Fibroblast of lung (primary cell): ENCODE data around the gene MDM1. TPM values are rescaled to one million over a fixed set of nuclear protein-coding genes. Genes with fewer than 3 reads are reported as not detected.
A peak's percentile ranks its signal among the peaks of the same experiment; 100 is the strongest.

Experiments
- DNase-seq, 2 donors: peaks; one replicate each; pipeline versions ENCODE4 v3.0.0 to v3.0.0-alpha.2; 2010; ENCODE audit warnings: low read depth in 2 of 2
- H2AFZ ChIP-seq: 2 replicates; pipeline ENCODE4 v1.5.1; 2012; ENCODE audit warnings: low read length, control low read depth, inconsistent platforms
- H3K27ac ChIP-seq: 2 replicates; pipeline ENCODE4 v1.5.1; 2011; ENCODE audit warnings: low read length, control low read depth; ENCODE audit not compliant: insufficient read depth
- H3K27me3 ChIP-seq: 2 replicates; pipeline ENCODE4 v1.5.1; 2011; ENCODE audit warnings: mild to moderate bottlenecking, low read length; ENCODE audit not compliant: control insufficient read depth, insufficient read depth
- H3K36me3 ChIP-seq: 2 replicates; pipeline ENCODE4 v1.5.1; 2011; ENCODE audit warnings: low read length; ENCODE audit not compliant: control insufficient read depth, insufficient read depth
- H3K4me1 ChIP-seq: 2 replicates; pipeline ENCODE4 v1.5.1; 2011; ENCODE audit warnings: low read length; ENCODE audit not compliant: control insufficient read depth, insufficient read depth; ENCODE audit errors: extremely low read depth
- H3K4me2 ChIP-seq: 2 replicates; pipeline ENCODE4 v1.5.1; 2011; ENCODE audit warnings: low read length, control low read depth; ENCODE audit not compliant: insufficient read depth; ENCODE audit errors: extremely low read depth
- H3K4me3 ChIP-seq, 4 experiments: fragments of 200-600 bp in 1 of 4; sonication (generic) in 1 of 4; replicated peaks in 1 of 4; 2 replicates each; pipeline ENCODE4 v1.5.1; 2011 to 2016; ENCODE audit warnings: low read length in 4 of 4, low read depth in 3 of 4, mild to moderate bottlenecking in 3 of 4, control low read depth in 2 of 4, inconsistent platforms in 1 of 4, mixed read lengths in 1 of 4; ENCODE audit not compliant: insufficient read depth in 1 of 4; ENCODE audit errors: control extremely low read depth in 1 of 4
- H3K79me2 ChIP-seq: 2 replicates; pipeline ENCODE4 v1.5.1; 2012; ENCODE audit warnings: mild to moderate bottlenecking, low read length, inconsistent platforms; ENCODE audit not compliant: control insufficient read depth, insufficient read depth
- H3K9ac ChIP-seq: 2 replicates; pipeline ENCODE4 v1.5.1; 2011; ENCODE audit warnings: mild to moderate bottlenecking, low read length, control low read depth; ENCODE audit not compliant: insufficient read depth
- H3K9me3 ChIP-seq: 2 replicates; pipeline ENCODE4 v1.5.1; 2012; ENCODE audit warnings: low read depth, low read length; ENCODE audit not compliant: control insufficient read depth, insufficient read depth
- H4K20me1 ChIP-seq: 2 replicates; pipeline ENCODE4 v1.5.1; 2011; ENCODE audit warnings: low read length; ENCODE audit not compliant: control insufficient read depth, insufficient read depth; ENCODE audit errors: extremely low read depth
- CTCF ChIP-seq, 2 donors: IDR thresholded peaks in 1 of 2; conservative IDR thresholded peaks in 1 of 2; 1 replicate in 1 of 2; 2 replicates in 1 of 2; pipeline ENCODE4 v1.5.1; 2011 to 2012; ENCODE audit warnings: low read length in 2 of 2, control low read depth in 1 of 2, inconsistent platforms in 1 of 2, low read depth in 1 of 2, mild to moderate bottlenecking in 1 of 2
- EZH2 ChIP-seq: IDR thresholded peaks from 2 replicates; pipeline ENCODE4 v1.5.1; 2012; ENCODE audit warnings: low read length, control low read depth, mild to moderate bottlenecking; ENCODE audit errors: missing control alignments
- polyA plus RNA-seq, 2 donors: library from polyadenylated mRNA; depleted of rRNA in 1 of 2; stranded (reverse) in 1 of 2; unstranded in 1 of 2; fragments of >200 nt; gene quantifications; 2 replicates each; pipeline ENCODE4 v1.2.1, GENCODE V29; 2011 to 2012; ENCODE audit warnings: missing spikeins in 1 of 2
- total RNA-seq: library from RNA; depleted of rRNA; stranded (reverse); fragments of >200 nt; gene quantifications from 2 replicates; pipeline ENCODE4 v1.2.1, GENCODE V29; 2014

Gene MDM1
- total and polyA plus RNA-seq, 2 donors (not counting 1 experiment from before 2014, with no cell fraction given) = 7.4 to 12.4 TPM

- peak in 1 of 2 donors; percentile 25 for DNase-seq
- Histone ChIP-seq H3K4me3 (no peak overlapping the region), H2AFZ (no peak overlapping the region)
Measured at GRCh38 chr12:68352067-68352466, 19.9 kb upstream of the MDM1 start.

GRCh38 chr12:68350753-68351152 lies 18.6 kb upstream of the MDM1 start:
- Histone ChIP-seq H3K27me3 (no peaks in the 10 kb centered on the region), H2AFZ (no peak overlapping the region), H3K27ac (no peak overlapping the region)

More at GRCh38 chr12:68352067-68352466, 19.9 kb upstream of the MDM1 start:
- Histone ChIP-seq H3K9ac (no peak overlapping the region), H3K4me2 (no peak overlapping the region), H3K36me3 (no peaks in the 10 kb centered on the region), H3K4me1 (peaks cover 2% of the 10 kb centered on the region), H3K27me3 (no peaks in the 10 kb centered on the region), H4K20me1 (no peaks in the 10 kb centered on the region), H3K79me2 (no peaks in the 10 kb centered on the region), H3K27ac (no peak overlapping the region), H3K9me3 (no peaks in the 10 kb centered on the region)
- TF ChIP-seq CTCF (conservative IDR thresholded peaks at IDR 0.05 in 1 of 2, IDR thresholded peaks at IDR 0.05 in 1 of 2; ENCODE audit: low read depth in 1 of 2, low read length in 2 of 2) (no peak), EZH2 (no peak)

GRCh38 chr12:68349921-68350606 lies 17.9 kb upstream of the MDM1 start:
- Histone ChIP-seq H3K9me3 (no peaks in the 10 kb centered on the region), H3K36me3 (no peaks in the 10 kb centered on the region), H3K4me2 (peak overlapping the region; percentile 0), H2AFZ (no peak overlapping the region), H3K4me1 (peaks cover 2% of the 10 kb centered on the region), H4K20me1 (no peaks in the 10 kb centered on the region), H3K27me3 (no peaks in the 10 kb centered on the region), H3K4me3 (no peak overlapping the region), H3K9ac (no peak overlapping the region), H3K79me2 (no peaks in the 10 kb centered on the region), H3K27ac (no peak overlapping the region)
- TF ChIP-seq EZH2 = no peak
- DNase-seq = no peak

More at GRCh38 chr12:68350753-68351152, 18.6 kb upstream of the MDM1 start:
- Histone ChIP-seq H3K4me2 (peak overlapping the region; percentile 52), H3K4me1 (peaks cover 2% of the 10 kb centered on the region), H3K9ac (no peak overlapping the region), H3K4me3 (no peak overlapping the region), H3K36me3 (no peaks in the 10 kb centered on the region), H3K9me3 (no peaks in the 10 kb centered on the region), H3K79me2 (no peaks in the 10 kb centered on the region), H4K20me1 (no peaks in the 10 kb centered on the region)
- TF ChIP-seq CTCF (conservative IDR thresholded peaks at IDR 0.05 in 1 of 2, IDR thresholded peaks at IDR 0.05 in 1 of 2; ENCODE audit: low read depth in 1 of 2, low read length in 2 of 2) (no peak), EZH2 (no peak)
- peak; percentile 27 to 75 for DNase-seq
